GM21528 (cell line): ENCODE data around the gene FARP1.

ENCODE experiments used
- ATAC-seq: cut with Tn5 transposase; IDR thresholded peaks from one replicate; pipeline ENCODE4 v1.9.1; 2021; ENCODE audit warnings: mild to moderate bottlenecking, moderate library complexity; ENCODE audit not compliant: unreplicated experiment, low FRiP score

Gene FARP1

GRCh38 chr13:98299966-98300350, 157.1 kb downstream of the FARP1 start:
- no peak for ATAC-seq

- no peak for ATAC-seq
These were observed 158.2 kb downstream of the FARP1 start for GRCh38 chr13:98300956-98301641.

GRCh38 chr13:98301721-98302120, 158.8 kb downstream of the FARP1 start:
- ATAC-seq = no peak

GRCh38 chr13:98303858-98304257, 161.0 kb downstream of the FARP1 start:
- no peak for ATAC-seq

- no peak for ATAC-seq
These were observed 162.8 kb downstream of the FARP1 start for GRCh38 chr13:98305670-98306069.

GRCh38 chr13:98307463-98308085, 164.7 kb downstream of the FARP1 start:
- ATAC-seq = no peak

- ATAC-seq = no peak
These were observed 165.4 kb downstream of the FARP1 start for GRCh38 chr13:98308086-98308911.

GRCh38 chr13:98309569-98310335, 166.9 kb downstream of the FARP1 start:
- ATAC-seq = no peak

GRCh38 chr13:98310485-98311199, 167.7 kb downstream of the FARP1 start:
- ATAC-seq = no peak

- ATAC-seq = no peak
These were observed 168.3 kb downstream of the FARP1 start for GRCh38 chr13:98311200-98311548.

GRCh38 chr13:98312606-98313005, 169.7 kb downstream of the FARP1 start:
- ATAC-seq = no peak

GRCh38 chr13:98313023-98313921, 170.4 kb downstream of the FARP1 start:
- ATAC-seq = no peak

- ATAC-seq = no peak
These were observed 171.0 kb downstream of the FARP1 start for GRCh38 chr13:98313922-98314292.

GRCh38 chr13:98315466-98315865, 172.6 kb downstream of the FARP1 start:
- no peak for ATAC-seq

- ATAC-seq = no peak
These were observed 173.0 kb downstream of the FARP1 start for GRCh38 chr13:98315902-98316301.

- ATAC-seq = no peak
These were observed 174.8 kb downstream of the FARP1 start for GRCh38 chr13:98317573-98318171.

- ATAC-seq = no peak
These were observed 175.5 kb downstream of the FARP1 start for GRCh38 chr13:98318263-98318878.

- ATAC-seq = no peak
These were observed 177.7 kb downstream of the FARP1 start for GRCh38 chr13:98320561-98321105.
